NT2/D1 (cell line): ENCODE data around the gene EPHA1.
A peak's percentile ranks its signal among the peaks of the same experiment; 100 is the strongest.

Experiments used
- DNase-seq: peaks from one replicate; pipeline ENCODE4 v3.0.0-alpha.2; 2011; ENCODE audit warnings: low read depth, low spot score
- H3K27me3 ChIP-seq: 2 replicates; pipeline ENCODE4 v1.6.0; 2011; ENCODE audit warnings: mild to moderate bottlenecking; ENCODE audit not compliant: insufficient read length, insufficient read depth
- H3K36me3 ChIP-seq: 2 replicates; pipeline ENCODE4 v1.6.1; 2011; ENCODE audit warnings: mild to moderate bottlenecking, low read length, mixed read lengths; ENCODE audit not compliant: insufficient read depth, insufficient read length
- H3K4me1 ChIP-seq: 2 replicates; pipeline ENCODE4 v1.5.1; 2011; ENCODE audit not compliant: insufficient read depth, insufficient read length
- H3K4me3 ChIP-seq: 2 replicates; pipeline ENCODE4 v1.5.1; 2011; ENCODE audit warnings: low read depth; ENCODE audit not compliant: insufficient read length
- H3K9ac ChIP-seq: 2 replicates; pipeline ENCODE4 v1.6.0; 2011; ENCODE audit warnings: low read depth; ENCODE audit not compliant: insufficient read length
- H3K9me3 ChIP-seq: 2 replicates; pipeline ENCODE4 v1.5.1; 2011; ENCODE audit warnings: mild to moderate bottlenecking, low read length; ENCODE audit not compliant: insufficient read depth
- SUZ12 ChIP-seq: IDR thresholded peaks from 2 replicates; pipeline ENCODE4 v1.6.1; 2011; ENCODE audit not compliant: insufficient read length, insufficient read depth; ENCODE audit errors: extremely low read depth
- YY1 ChIP-seq: IDR thresholded peaks from 2 replicates; pipeline ENCODE4 v1.6.1; 2011; ENCODE audit not compliant: insufficient read length, insufficient read depth
- ZNF274 ChIP-seq: IDR thresholded peaks from 2 replicates; pipeline ENCODE4 v1.6.1; 2011; ENCODE audit warnings: mild to moderate bottlenecking, low read depth, low read length

Gene EPHA1

DNA sequence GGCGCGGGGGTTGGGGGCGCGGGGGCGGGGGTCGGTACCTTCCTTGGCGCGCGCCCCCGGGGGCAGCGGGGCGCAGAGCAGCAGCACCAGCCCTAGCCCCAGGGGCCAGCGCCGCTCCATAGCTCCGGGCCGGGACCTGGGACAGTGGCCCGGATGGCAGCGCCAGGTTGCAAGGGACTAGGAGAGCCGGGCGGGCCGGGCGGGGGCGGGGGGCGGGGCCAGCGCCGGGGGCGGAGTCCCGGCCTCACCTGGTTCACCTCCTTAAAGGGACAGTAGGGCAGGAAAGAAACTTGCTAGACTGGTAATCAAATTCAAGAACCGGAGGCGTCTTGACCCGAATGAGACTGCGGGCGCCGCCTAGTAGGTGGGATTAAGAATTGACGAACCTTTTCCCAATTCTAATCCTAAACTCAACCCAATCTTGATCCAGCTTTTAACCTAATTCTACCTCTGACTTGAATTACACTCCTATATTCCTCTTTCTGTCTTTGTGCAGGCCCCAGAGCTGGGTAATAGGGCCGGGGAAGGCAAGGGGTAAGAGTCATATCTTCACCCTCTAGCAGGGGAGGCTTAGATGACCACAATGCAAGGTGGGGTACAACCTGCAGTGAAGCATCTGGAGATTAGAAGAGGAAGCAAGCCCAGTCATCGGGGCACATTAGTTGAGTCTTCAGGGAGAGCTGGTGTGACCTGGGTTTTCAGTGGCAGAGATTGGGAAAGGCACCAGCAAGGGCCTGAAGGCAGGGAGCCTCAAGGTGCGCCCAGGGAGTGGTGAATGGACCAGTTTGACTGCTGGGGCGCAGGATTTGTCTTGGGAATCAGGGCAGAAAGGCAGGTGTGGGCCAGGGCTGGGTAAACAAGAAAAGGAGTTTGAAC is at the start of gene EPHA1:
EPHA1 (minus strand) TSS at position 171 of the 876 bp plus-strand sequence; CDS start at position 120, 51 bp downstream.
- peak within 1 kb of the TSS; percentile 89 for H3K9ac ChIP-seq
- DNase-seq = peak; percentile 67
- H3K9me3 ChIP-seq = no peaks in the 10 kb centered on the region
- TF ChIP-seq ZNF274 = no peak
- no peak for TF ChIP-seq YY1
- TF ChIP-seq SUZ12 = no peak
- peaks cover 4% of the 10 kb centered on the region for H3K4me1 ChIP-seq
- H3K36me3 ChIP-seq = no peaks in the 10 kb centered on the region
- peak within 1 kb of the TSS; percentile 86 for H3K4me3 ChIP-seq
- H3K27me3 ChIP-seq = no peaks in the 10 kb centered on the region

GRCh38 chr7:143458263-143458662 is 49.6 kb upstream of the EPHA1 start:
- no peak for DNase-seq
- Histone ChIP-seq H3K9me3 (peaks cover 9% of the 10 kb centered on the region; the same call in 1 of the 2 replicates), H3K9ac (no peak overlapping the region), H3K4me1 (no peaks in the 10 kb centered on the region), H3K36me3 (no peaks in the 10 kb centered on the region), H3K27me3 (no peaks in the 10 kb centered on the region), H3K4me3 (no peak overlapping the region)
- TF ChIP-seq SUZ12 = no peak
- no peak for TF ChIP-seq ZNF274
- TF ChIP-seq YY1 = no peak

GRCh38 chr7:143456992-143457793 is 48.5 kb upstream of the EPHA1 start:
- no peaks in the 10 kb centered on the region for H3K27me3 ChIP-seq
- H3K4me3 ChIP-seq = no peak overlapping the region
- H3K9me3 ChIP-seq = peaks cover 6% of the 10 kb centered on the region; the same call in 1 of the 2 replicates
- DNase-seq = no peak
- TF ChIP-seq YY1 (no peak), SUZ12 (no peak), ZNF274 (no peak)
- no peaks in the 10 kb centered on the region for H3K36me3 ChIP-seq
- no peaks in the 10 kb centered on the region for H3K4me1 ChIP-seq
- H3K9ac ChIP-seq = no peak overlapping the region

GRCh38 chr7:143455942-143456341 is 47.3 kb upstream of the EPHA1 start:
- DNase-seq = no peak
- Histone ChIP-seq H3K9ac (no peak overlapping the region), H3K27me3 (no peaks in the 10 kb centered on the region), H3K4me3 (no peak overlapping the region), H3K4me1 (no peaks in the 10 kb centered on the region), H3K36me3 (no peaks in the 10 kb centered on the region), H3K9me3 (no peaks in the 10 kb centered on the region)
- no peak for TF ChIP-seq YY1
- no peak for TF ChIP-seq SUZ12
- TF ChIP-seq ZNF274 = no peak

DNA sequence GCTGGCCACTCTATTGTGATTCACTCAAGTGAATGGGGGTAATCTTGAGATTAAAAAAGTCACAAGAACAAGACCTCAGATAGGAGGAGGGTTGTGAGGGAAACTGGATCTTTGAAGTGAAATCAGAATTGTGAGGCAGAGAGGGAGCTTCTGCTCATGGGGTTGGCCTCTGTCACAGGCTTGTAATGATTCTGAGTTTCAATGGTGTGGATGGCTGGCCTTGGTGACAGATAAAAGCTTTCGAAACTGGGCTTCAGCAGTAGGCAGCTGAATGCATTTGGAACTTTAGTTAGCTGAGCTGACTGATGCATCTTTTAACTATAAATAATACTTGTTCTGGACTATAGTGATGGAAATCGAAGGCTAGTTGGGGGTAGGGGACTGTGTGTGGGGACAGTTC is 46.8 kb upstream of the EPHA1 start:
- H3K4me3 ChIP-seq = no peak overlapping the region
- H3K36me3 ChIP-seq = no peaks in the 10 kb centered on the region
- no peaks in the 10 kb centered on the region for H3K27me3 ChIP-seq
- H3K4me1 ChIP-seq = no peaks in the 10 kb centered on the region
- TF ChIP-seq ZNF274 = no peak
- TF ChIP-seq YY1 = no peak
- no peak for TF ChIP-seq SUZ12
- DNase-seq = no peak
- no peak overlapping the region for H3K9ac ChIP-seq
- H3K9me3 ChIP-seq = no peaks in the 10 kb centered on the region

DNA sequence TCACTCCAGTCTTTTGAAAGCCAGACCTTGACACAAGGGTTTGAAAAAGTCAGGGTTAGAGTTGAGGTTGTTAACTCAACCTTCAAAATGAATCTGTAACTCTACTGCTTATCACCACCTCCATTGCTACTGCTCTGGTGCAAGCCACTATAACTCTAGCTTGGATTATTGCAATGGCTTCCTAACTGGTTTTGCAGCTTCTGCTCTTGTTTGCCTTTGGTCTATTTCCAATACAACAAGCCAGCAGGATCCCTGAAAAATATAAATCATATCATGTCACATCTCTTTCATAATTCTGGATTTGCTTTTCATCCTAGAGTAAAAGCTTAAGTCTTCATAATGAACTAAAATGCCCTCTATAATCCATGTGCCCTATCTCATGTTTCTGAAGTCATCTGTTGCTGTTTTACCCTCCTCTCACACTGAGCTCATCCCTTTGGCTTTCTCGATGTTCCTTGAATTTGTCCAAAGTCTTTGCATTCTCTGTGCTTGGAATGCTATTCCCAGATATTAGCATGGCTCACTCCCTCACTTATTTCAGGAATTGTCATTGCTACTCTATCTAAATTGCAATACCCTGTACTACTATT is 45.5 kb upstream of the EPHA1 start:
- Histone ChIP-seq H3K27me3 (no peaks in the 10 kb centered on the region), H3K4me1 (no peaks in the 10 kb centered on the region), H3K9ac (no peak overlapping the region), H3K4me3 (no peak overlapping the region), H3K9me3 (no peaks in the 10 kb centered on the region), H3K36me3 (no peaks in the 10 kb centered on the region)
- no peak for TF ChIP-seq YY1
- no peak for TF ChIP-seq SUZ12
- TF ChIP-seq ZNF274 = no peak
- no peak for DNase-seq

- no peak overlapping the region for H3K9ac ChIP-seq
- no peaks in the 10 kb centered on the region for H3K4me1 ChIP-seq
- DNase-seq = no peak
- TF ChIP-seq YY1 (no peak), SUZ12 (no peak), ZNF274 (no peak)
- H3K9me3 ChIP-seq = no peaks in the 10 kb centered on the region
- H3K4me3 ChIP-seq = no peak overlapping the region
- no peaks in the 10 kb centered on the region for H3K27me3 ChIP-seq
- H3K36me3 ChIP-seq = no peaks in the 10 kb centered on the region
Measured at GRCh38 chr7:143452495-143452894, 43.8 kb upstream of the EPHA1 start.
